Endodermal cell (in vitro differentiated cells): ENCODE results near the gene SEZ6L2. TPM values are rescaled to one million over a fixed set of nuclear protein-coding genes. Genes with fewer than 3 reads are reported as not detected.

Experiments
- DNase-seq: peaks from one replicate; pipeline ENCODE4 v3.0.0-alpha.2; 2017
- H3K27ac ChIP-seq: 2 replicates; pipeline ENCODE4 v1.5.1; 2013; ENCODE audit warnings: mild to moderate bottlenecking, low read depth, low read length, moderate library complexity
- H3K27me3 ChIP-seq: 2 replicates; pipeline ENCODE4 v1.6.1; 2013; ENCODE audit warnings: mild to moderate bottlenecking, low read length, moderate library complexity; ENCODE audit not compliant: insufficient read depth, control insufficient read depth, poor library complexity, severe bottlenecking
- H3K36me3 ChIP-seq: 2 replicates; pipeline ENCODE4 v1.7.0; 2013; ENCODE audit warnings: mild to moderate bottlenecking, low read length, moderate library complexity; ENCODE audit not compliant: control insufficient read depth, insufficient read depth
- H3K4me1 ChIP-seq: one replicate; pipeline ENCODE4 v1.7.0; 2013; ENCODE audit warnings: low read length; ENCODE audit not compliant: control insufficient read depth, insufficient read depth
- H3K4me3 ChIP-seq: 2 replicates; pipeline ENCODE4 v1.5.1; 2013; ENCODE audit warnings: mild to moderate bottlenecking, low read length, moderate library complexity
- H3K9ac ChIP-seq: 2 replicates; pipeline ENCODE4 v1.6.1; 2013; ENCODE audit warnings: mild to moderate bottlenecking, low read length, moderate library complexity; ENCODE audit not compliant: poor library complexity, severe bottlenecking; ENCODE audit errors: extremely low read depth
- H3K9me3 ChIP-seq: 2 replicates; pipeline ENCODE4 v1.6.1; 2013; ENCODE audit warnings: mild to moderate bottlenecking, low read length, moderate library complexity; ENCODE audit not compliant: control insufficient read depth
- H3K27ac Mint-ChIP-seq: 2 replicates; pipeline ENCODE4 v1.8.0; 2020; ENCODE audit warnings: mixed read lengths
- H3K27me3 Mint-ChIP-seq: 2 replicates; pipeline ENCODE4 v1.8.0; 2021; ENCODE audit warnings: mild to moderate bottlenecking, mixed read lengths; ENCODE audit not compliant: insufficient read depth
- H3K36me3 Mint-ChIP-seq: 2 replicates; pipeline ENCODE4 v1.8.0; 2020; ENCODE audit warnings: low read depth, mixed read lengths
- H3K4me1 Mint-ChIP-seq: 2 replicates; pipeline ENCODE4 v1.8.0; 2020; ENCODE audit warnings: mixed read lengths
- H3K4me3 Mint-ChIP-seq: 2 replicates; pipeline ENCODE4 v1.8.0; 2020; ENCODE audit warnings: mild to moderate bottlenecking, moderate library complexity, mixed read lengths
- H3K9me3 Mint-ChIP-seq: 2 replicates; pipeline ENCODE4 v1.8.0; 2020; ENCODE audit warnings: mild to moderate bottlenecking, mixed read lengths
- CTCF ChIP-seq: fragments of 200-600 bp; sonication (generic); conservative IDR thresholded peaks from 2 replicates; pipeline ENCODE4 v1.5.0; 2021; ENCODE audit warnings: antibody characterized with exemption, mild to moderate bottlenecking
- WGBS, 2 experiments: methylation state at CpG; one replicate each; pipeline versions ENCODE4 v1.1.5 to v1.1.7; 2013; ENCODE audit warnings: missing lambda C conversion rate in 2 of 2, mixed read lengths in 1 of 2; ENCODE audit not compliant: insufficient coverage in 1 of 2, insufficient read length in 1 of 2; 5-methylcytosine and 5-hydroxymethylcytosine counted together
- total RNA-seq, 2 donors: library from RNA; stranded (reverse); fragmentation: NEBNext Ultra II Directional in 1 of 2; extraction: Animal tissue kit (Norgen Biotek cat#: 25700) in 1 of 2; gene quantifications; 2 replicates in 1 of 2; 3 replicates in 1 of 2; pipeline ENCODE4 v1.2.1, GENCODE V29; 2021

SEZ6L2 gene
- total RNA-seq, 2 donors from 2014 or later, result 44.0 to 52.1 TPM

DNA sequence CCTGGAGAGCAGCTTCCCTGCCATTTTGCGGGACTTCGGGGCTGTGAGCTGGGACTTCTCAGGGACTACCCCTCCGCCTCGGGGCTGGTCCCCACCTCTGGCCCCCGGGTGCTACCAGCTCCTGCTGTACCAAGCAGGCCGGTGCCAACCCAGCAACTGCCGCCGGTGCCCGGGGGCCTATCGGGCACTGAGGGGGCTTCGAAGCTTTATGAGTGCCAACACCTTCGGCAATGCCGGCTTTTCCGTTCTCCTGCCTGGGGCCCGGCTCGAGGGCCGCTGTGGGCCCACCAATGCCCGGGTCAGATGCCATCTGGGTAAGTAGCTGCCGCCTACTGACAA is 2.2 kb upstream of the SEZ6L2 start:
- H3K27ac Mint-ChIP-seq, result no peak overlapping the region
- Histone ChIP-seq H3K36me3 (peaks cover 3% of the 10 kb centered on the region), H3K27ac (no peak overlapping the region), H3K4me3 (no peak overlapping the region), H3K9me3 (no peaks in the 10 kb centered on the region), H3K9ac (no peak overlapping the region), H3K4me1 (no peaks in the 10 kb centered on the region), H3K27me3 (no peaks in the 10 kb centered on the region)
- peaks cover 18% of the 10 kb centered on the region for H3K4me1 Mint-ChIP-seq
- H3K36me3 Mint-ChIP-seq, result peaks cover 11% of the 10 kb centered on the region
- H3K27me3 Mint-ChIP-seq, result no peaks in the 10 kb centered on the region
- 94 to 97% methylated on average over 17 to 19 of the region's 19 CpGs for WGBS, 2 experiments
- DNase-seq, result no peak
- no peak for TF ChIP-seq CTCF
- H3K4me3 Mint-ChIP-seq, result peak overlapping the region; percentile 73
- no peaks in the 10 kb centered on the region for H3K9me3 Mint-ChIP-seq

- Mint-ChIP-seq H3K9me3 (no peaks in the 10 kb centered on the region), H3K4me3 (peak overlapping the region; percentile 73), H3K27me3 (no peaks in the 10 kb centered on the region), H3K4me1 (peaks cover 18% of the 10 kb centered on the region), H3K27ac (peak overlapping the region; percentile 63), H3K36me3 (peaks cover 9% of the 10 kb centered on the region)
- Histone ChIP-seq H3K9me3 (no peaks in the 10 kb centered on the region), H3K36me3 (no peaks in the 10 kb centered on the region), H3K27ac (no peak overlapping the region), H3K27me3 (no peaks in the 10 kb centered on the region), H3K9ac (peak overlapping the region; percentile 41), H3K4me1 (no peaks in the 10 kb centered on the region), H3K4me3 (peak overlapping the region; percentile 87)
- DNase-seq, result peak; percentile 65
- TF ChIP-seq CTCF, result no peak
- WGBS, 2 experiments, result 57 to 63% methylated on average over 17 to 31 of the region's 31 CpGs
These were observed 1.7 kb upstream of the SEZ6L2 start for GRCh38 chr16:29900888-29901606.

GRCh38 chr16:29900102-29900887 is 945 bp upstream of the SEZ6L2 start, which contains the start of gene ASPHD1:
Gene ASPHD1, plus strand, starts transcription at chr16:29900488. Its CDS starts 484 bp downstream, at chr16:29900972.
- peaks cover 5% of the 10 kb centered on the region for H3K36me3 ChIP-seq
- no peaks in the 10 kb centered on the region for H3K27me3 ChIP-seq
- no peaks in the 10 kb centered on the region for H3K4me1 ChIP-seq
- H3K9me3 ChIP-seq, result no peaks in the 10 kb centered on the region
- H3K36me3 Mint-ChIP-seq, result peaks cover 7% of the 10 kb centered on the region
- peaks cover 18% of the 10 kb centered on the region for H3K4me1 Mint-ChIP-seq
- H3K4me3 Mint-ChIP-seq, result peak within 1 kb of the TSS; percentile 73
- TF ChIP-seq CTCF, result no peak
- 2 to 3% methylated on average over 39 to 65 of the region's 67 CpGs for WGBS, 2 experiments
- H3K4me3 ChIP-seq, result peak within 1 kb of the TSS; percentile 90
- no peak within 1 kb of the TSS for H3K27ac ChIP-seq
- H3K27ac Mint-ChIP-seq, result peak within 1 kb of the TSS; percentile 91
- no peaks in the 10 kb centered on the region for H3K27me3 Mint-ChIP-seq
- peak; percentile 95 for DNase-seq
- H3K9ac ChIP-seq, result peak within 1 kb of the TSS; percentile 63
- no peaks in the 10 kb centered on the region for H3K9me3 Mint-ChIP-seq
